B cell (primary cell): Measurements from ENCODE around the gene PSMA3. TPM values are rescaled to one million over a fixed set of nuclear protein-coding genes. Genes with fewer than 3 reads are reported as not detected.

ENCODE experiments used
- ATAC-seq: fragments of 200-7000 bp; cut with Tn5 transposase; one replicate; pipeline ENCODE4 v1.10.0; 2021; ENCODE audit warnings: low read depth, mild to moderate bottlenecking, moderate number of reproducible peaks, moderate library complexity
- CTCF ChIA-PET: fragments of 350-600 bp; sonication (Branson Sonifier 250); formaldehyde crosslinking; loops from one replicate; lab custom pipeline; 2021; ENCODE audit warnings: antibody characterized with exemption, inconsistent platforms; lab: Charles Lee
- POLR2A ChIA-PET: fragments of 350-600 bp; sonication (Branson Sonifier 250); formaldehyde crosslinking; loops from one replicate; lab custom pipeline; 2021; ENCODE audit warnings: antibody characterized with exemption; lab: Charles Lee
- DNase-seq: peaks from one replicate; pipeline ENCODE4 v3.0.0; 2013
- H2AFZ ChIP-seq: 2 replicates; pipeline ENCODE4 v1.6.1; 2012; ENCODE audit warnings: mild to moderate bottlenecking, low read depth, low read length; ENCODE audit not compliant: insufficient read depth, poor library complexity, severe bottlenecking
- H3K27ac ChIP-seq, 2 donors: 1 replicate in 1 of 2; 2 replicates in 1 of 2; pipeline ENCODE4 v1.5.1; 2012 to 2013; ENCODE audit warnings: low read length in 2 of 2, mild to moderate bottlenecking in 2 of 2, moderate library complexity in 1 of 2
- H3K27me3 ChIP-seq, 4 experiments: fragments of 200-600 bp in 1 of 4; sonication (generic) in 1 of 4; replicated peaks in 1 of 4; 1 replicate in 2 of 4; 2 replicates in 2 of 4; pipeline versions ENCODE4 v1.6.1 to v1.7.0; 2013 to 2016; ENCODE audit warnings: low read length in 3 of 4, mild to moderate bottlenecking in 2 of 4, mixed read lengths in 1 of 4, moderate library complexity in 1 of 4; ENCODE audit not compliant: insufficient read depth in 4 of 4, control insufficient read depth in 3 of 4; ENCODE audit errors: control extremely low read depth in 1 of 4
- H3K36me3 ChIP-seq, 2 experiments: replicated peaks in 1 of 2; 1 replicate in 1 of 2; 2 replicates in 1 of 2; pipeline versions ENCODE4 v1.6.1 to v1.7.1; 2013; ENCODE audit warnings: low read length in 1 of 2; ENCODE audit not compliant: insufficient read depth in 2 of 2, control insufficient read depth in 1 of 2; ENCODE audit errors: control extremely low read depth in 1 of 2, extremely low read depth in 1 of 2
- H3K4me1 ChIP-seq, 2 donors: fragments of 200-600 bp in 1 of 2; sonication (generic) in 1 of 2; 1 replicate in 1 of 2; 2 replicates in 1 of 2; pipeline versions ENCODE4 v1.5.1 to v1.6.1; 2013 to 2017; ENCODE audit warnings: low read length in 2 of 2; ENCODE audit not compliant: control insufficient read depth in 2 of 2, insufficient read depth in 2 of 2
- H3K4me2 ChIP-seq: replicated peaks from 2 replicates; pipeline ENCODE3; 2012; ENCODE audit warnings: mild to moderate bottlenecking, low read depth, low read length; ENCODE audit not compliant: poor library complexity, severe bottlenecking
- H3K4me3 ChIP-seq, 5 experiments: fragments of 200-600 bp in 1 of 5; sonication (generic) in 1 of 5; 1 replicate in 3 of 5; 2 replicates in 2 of 5; pipeline versions ENCODE4 v1.5.1 to v1.7.0; 2011 to 2016; ENCODE audit warnings: low read length in 4 of 5, mild to moderate bottlenecking in 4 of 5, low read depth in 2 of 5, control low read depth in 1 of 5, moderate library complexity in 1 of 5; ENCODE audit not compliant: insufficient read depth in 1 of 5; ENCODE audit errors: control extremely low read depth in 1 of 5, extremely low read depth in 1 of 5
- H3K79me2 ChIP-seq: fragments of 200-600 bp; sonication (generic); one replicate; pipeline ENCODE4 v1.6.0; 2016; ENCODE audit warnings: low read length; ENCODE audit not compliant: control insufficient read depth, insufficient read depth
- H3K9ac ChIP-seq: fragments of 200-600 bp; sonication (generic); 2 replicates; pipeline ENCODE4 v1.6.1; 2017; ENCODE audit warnings: mild to moderate bottlenecking, low read length, moderate library complexity
- H3K9me3 ChIP-seq, 3 donors: one replicate each; pipeline versions ENCODE4 v1.6.1 to v1.7.1; 2013; ENCODE audit warnings: low read length in 2 of 3; ENCODE audit not compliant: control insufficient read depth in 2 of 3, insufficient read depth in 1 of 3; ENCODE audit errors: control extremely low read depth in 1 of 3
- H4K20me1 ChIP-seq: 2 replicates; pipeline ENCODE4 v1.6.0; 2012; ENCODE audit warnings: mild to moderate bottlenecking, low read length; ENCODE audit not compliant: insufficient read depth, control insufficient read depth, poor library complexity, severe bottlenecking
- H3K27ac Mint-ChIP-seq: one replicate; pipeline ENCODE4 v1.8.0; 2021; ENCODE audit warnings: mixed read lengths
- H3K27me3 Mint-ChIP-seq: one replicate; pipeline ENCODE4 v1.8.0; 2021; ENCODE audit warnings: mixed read lengths
- H3K4me1 Mint-ChIP-seq: one replicate; pipeline ENCODE4 v1.8.0; 2021; ENCODE audit warnings: mixed read lengths
- H3K4me3 Mint-ChIP-seq: one replicate; pipeline ENCODE4 v1.8.0; 2021; ENCODE audit warnings: mixed read lengths
- H3K9me3 Mint-ChIP-seq: one replicate; pipeline ENCODE4 v1.8.0; 2022; ENCODE audit warnings: mixed read lengths; ENCODE audit not compliant: insufficient read depth
- CTCF ChIP-seq: fragments of 200-600 bp; IDR thresholded peaks from one replicate; pipeline ENCODE4 v1.8.0; 2022; ENCODE audit warnings: antibody characterized with exemption, mild to moderate bottlenecking
- EZH2 ChIP-seq: IDR thresholded peaks from 2 replicates; pipeline ENCODE4 v1.6.1; 2012; ENCODE audit warnings: borderline replicate concordance, low read depth, mild to moderate bottlenecking, moderate library complexity, low read length; ENCODE audit not compliant: insufficient read depth, poor library complexity, severe bottlenecking
- WGBS: methylation state at CpG from one replicate; pipeline ENCODE4 v1.1.5; 2013; ENCODE audit warnings: missing lambda C conversion rate; ENCODE audit not compliant: insufficient coverage; 5-methylcytosine and 5-hydroxymethylcytosine counted together
- intact Hi-C: fragments of 100-400 bp; cut with micrococcal nuclease; formaldehyde crosslinking; loops from one replicate; pipeline ENCODE4 v1.10.0; 2022
- polyA plus RNA-seq: library from polyadenylated mRNA; depleted of rRNA; stranded (reverse); fragments of >200 nt; gene quantifications from 2 replicates; pipeline ENCODE4 v1.2.3, GENCODE V29; 2012
- total RNA-seq, 2 donors: library from RNA; stranded (reverse); fragments of 120-200 nt in 1 of 2; gene quantifications; 1 replicate in 1 of 2; 2 replicates in 1 of 2; pipeline versions ENCODE4 v1.2.3 to v1.2.4, GENCODE V29; 2013 to 2022

The PSMA3 gene
- total and polyA plus RNA-seq, 2 donors (not counting 1 experiment from before 2014, with no cell fraction given): 57.3 to 99.2 TPM

- Histone ChIP-seq H3K27ac (no peak overlapping the region), H3K4me1 (peaks cover 13 to 18% of the 10 kb centered on the region in 2 donors), H3K4me2 (no peak overlapping the region), H3K4me3 (no peak overlapping the region), H2AFZ (no peak overlapping the region), H4K20me1 (peaks cover 58% of the 10 kb centered on the region), H3K36me3 (peaks cover 13 to 52% of the 10 kb centered on the region in 2 experiments), H3K27me3 (no peaks in the 10 kb centered on the region), H3K9me3 (no peaks in the 10 kb centered on the region), H3K9ac (no peak overlapping the region), H3K79me2 (peaks cover 85% of the 10 kb centered on the region)
- no peak for DNase-seq
- CTCF ChIA-PET: no interaction called here
- intact Hi-C loops: no loop called here
- POLR2A ChIA-PET: no interaction called here
- no peak overlapping the region for H3K27ac Mint-ChIP-seq
- ATAC-seq: no peak
- H3K27me3 Mint-ChIP-seq: no peaks in the 10 kb centered on the region
- no peaks in the 10 kb centered on the region for H3K9me3 Mint-ChIP-seq
- peaks cover 42% of the 10 kb centered on the region for H3K4me1 Mint-ChIP-seq
- H3K4me3 Mint-ChIP-seq: no peak overlapping the region
- 96% methylated on average over 7 of the region's 7 CpGs for WGBS
- TF ChIP-seq EZH2 (no peak), CTCF (no peak)
Observed at GRCh38 chr14:58294201-58294600, 49.6 kb downstream of the PSMA3 start.

DNA sequence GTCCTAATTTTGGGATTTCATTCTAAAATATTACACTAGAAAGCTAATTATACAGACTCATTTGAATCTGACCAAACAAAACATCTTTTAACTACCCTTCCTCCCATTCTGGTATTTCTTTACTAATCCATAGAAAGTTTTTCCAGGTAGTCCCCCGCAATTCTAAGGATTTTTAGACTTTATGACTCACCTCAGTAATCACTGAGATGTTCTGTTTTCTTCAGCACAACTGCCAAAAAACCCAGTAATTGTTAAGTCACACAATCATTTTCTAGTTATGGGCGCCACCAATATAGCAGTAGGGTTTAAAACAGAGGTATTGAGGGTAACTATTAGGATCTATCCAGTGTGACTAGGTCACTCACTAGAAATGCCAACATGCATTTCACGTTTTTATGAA, 52.1 kb downstream of the PSMA3 start:
- CTCF ChIA-PET: no interaction called here
- H3K4me3 Mint-ChIP-seq: no peak overlapping the region
- Histone ChIP-seq H3K27ac (peak overlapping the region in 1 of 2 donors; percentile 96), H3K4me3 (peak overlapping the region; percentile 80 to 98 (median 88)), H2AFZ (no peak overlapping the region), H3K4me2 (peak overlapping the region; percentile 79), H3K4me1 (peaks cover 21 to 33% of the 10 kb centered on the region in 2 donors), H3K9ac (peak overlapping the region; percentile 94), H3K79me2 (peaks cover 85% of the 10 kb centered on the region), H3K9me3 (no peaks in the 10 kb centered on the region), H4K20me1 (peaks cover 38% of the 10 kb centered on the region), H3K27me3 (no peaks in the 10 kb centered on the region), H3K36me3 (peaks cover 13 to 31% of the 10 kb centered on the region in 2 experiments)
- ATAC-seq: no peak
- TF ChIP-seq EZH2: no peak
- no peak for TF ChIP-seq CTCF
- H3K27me3 Mint-ChIP-seq: no peaks in the 10 kb centered on the region
- no CpG with 5 or more reads among the region's 3 CpGs for WGBS
- H3K4me1 Mint-ChIP-seq: peaks cover 47% of the 10 kb centered on the region
- DNase-seq: no peak
- no peaks in the 10 kb centered on the region for H3K9me3 Mint-ChIP-seq
- intact Hi-C loops: loop anchor here (1.0 to 5.0 kb wide), 2 partner anchors 35 to 1951 kb away; partner anchors contain the start of gene PPM1A
- H3K27ac Mint-ChIP-seq: peak overlapping the region; percentile 62
- POLR2A ChIA-PET: no interaction called here
